ENCODE measurements around the gene COTL1.

DNA sequence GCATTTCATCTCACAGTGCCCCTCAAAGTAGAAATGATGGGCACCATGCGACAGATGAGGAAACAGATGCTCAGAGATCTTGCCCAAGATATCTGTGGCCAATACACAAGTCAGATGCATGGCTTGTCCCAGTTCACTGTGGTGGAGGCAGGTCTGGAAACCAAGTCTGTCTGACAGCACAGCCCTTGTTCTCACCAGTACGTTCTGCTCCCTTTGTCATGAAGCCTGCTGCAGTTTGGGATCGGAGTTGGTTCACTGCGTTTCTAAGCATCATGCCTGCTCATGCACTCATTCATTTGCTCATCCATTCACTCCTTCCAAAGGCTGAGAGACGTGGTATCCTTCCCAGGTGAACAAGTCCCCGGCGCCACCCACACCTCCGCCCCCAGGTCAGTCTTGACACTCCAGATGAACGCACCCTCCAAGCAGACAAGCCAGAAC lies 86.2 kb downstream of the COTL1 start:
- TF ChIP-seq, protein P1, sequence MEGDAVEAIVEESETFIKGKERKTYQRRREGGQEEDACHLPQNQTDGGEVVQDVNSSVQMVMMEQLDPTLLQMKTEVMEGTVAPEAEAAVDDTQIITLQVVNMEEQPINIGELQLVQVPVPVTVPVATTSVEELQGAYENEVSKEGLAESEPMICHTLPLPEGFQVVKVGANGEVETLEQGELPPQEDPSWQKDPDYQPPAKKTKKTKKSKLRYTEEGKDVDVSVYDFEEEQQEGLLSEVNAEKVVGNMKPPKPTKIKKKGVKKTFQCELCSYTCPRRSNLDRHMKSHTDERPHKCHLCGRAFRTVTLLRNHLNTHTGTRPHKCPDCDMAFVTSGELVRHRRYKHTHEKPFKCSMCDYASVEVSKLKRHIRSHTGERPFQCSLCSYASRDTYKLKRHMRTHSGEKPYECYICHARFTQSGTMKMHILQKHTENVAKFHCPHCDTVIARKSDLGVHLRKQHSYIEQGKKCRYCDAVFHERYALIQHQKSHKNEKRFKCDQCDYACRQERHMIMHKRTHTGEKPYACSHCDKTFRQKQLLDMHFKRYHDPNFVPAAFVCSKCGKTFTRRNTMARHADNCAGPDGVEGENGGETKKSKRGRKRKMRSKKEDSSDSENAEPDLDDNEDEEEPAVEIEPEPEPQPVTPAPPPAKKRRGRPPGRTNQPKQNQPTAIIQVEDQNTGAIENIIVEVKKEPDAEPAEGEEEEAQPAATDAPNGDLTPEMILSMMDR (conservative IDR thresholded peaks at IDR 0.05; ENCODE audit: low read length): no peak
- no peak for TF ChIP-seq EZH2phosphoT487 (IDR thresholded peaks at IDR 0.05; ENCODE audit: borderline replicate concordance, low read depth, low read length)

Data from OCI-LY7 (cell line).